SHP77 treated with DMSO at 0.1 percent for 48 hours (cell line): ENCODE measurements around the gene NPIPA5.
"Not testable (repeated sequence)": the region's sequence is repeated elsewhere in the genome, so short reads cannot be mapped to it uniquely, and the experiment has no call there.

Source experiments
- DNase-seq: peaks from one replicate; lab custom pipeline; 2025; lab: John Stamatoyannopoulos, UW

The NPIPA5 gene

GRCh38 chr16:15389916-15390315, 11.8 kb upstream of the NPIPA5 start:
- DNase-seq, result not testable (repeated sequence)

DNA sequence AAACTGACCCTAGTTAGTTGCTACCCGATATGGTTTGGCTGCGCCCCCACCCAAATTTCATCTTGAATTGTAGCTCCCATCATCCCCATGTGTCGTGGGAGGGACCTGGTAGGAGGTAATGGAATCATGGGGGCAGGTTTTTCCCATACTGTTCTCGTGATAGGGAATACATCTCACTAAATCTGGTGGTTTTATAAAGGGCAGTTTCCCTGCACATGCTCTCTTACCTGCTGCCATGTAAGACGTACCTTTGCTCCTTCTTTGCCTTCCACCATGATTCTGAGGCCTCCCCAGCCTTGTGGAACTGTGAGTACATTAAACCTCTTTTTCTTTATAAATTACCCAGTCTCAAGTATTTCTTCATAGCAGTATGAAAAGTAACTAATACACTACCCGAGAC, 10.0 kb upstream of the NPIPA5 start:
- not testable (repeated sequence) for DNase-seq

GRCh38 chr16:15382810-15383209, 4.7 kb upstream of the NPIPA5 start:
- not testable (repeated sequence) for DNase-seq

DNA sequence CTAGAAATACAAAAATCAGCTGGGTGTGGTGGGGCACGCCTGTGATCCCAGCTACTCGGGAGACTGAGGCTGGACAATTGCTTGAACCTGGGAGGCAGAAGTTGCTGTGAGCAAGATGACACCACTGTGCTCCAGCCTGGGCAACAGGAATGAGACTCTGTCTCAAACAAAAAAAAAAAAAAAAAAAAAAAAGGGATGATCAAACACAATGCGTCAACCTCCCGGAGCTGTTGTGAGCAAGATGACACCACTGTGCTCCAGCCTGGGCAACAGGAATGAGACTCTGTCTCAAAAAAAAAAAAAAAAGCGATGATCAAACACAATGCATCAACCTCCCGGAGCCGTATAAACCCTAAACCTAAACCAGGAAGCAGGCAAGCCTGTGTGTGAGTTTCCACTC, 20.6 kb downstream of the NPIPA5 start:
- DNase-seq, result not testable (repeated sequence)

GRCh38 chr16:15354846-15355245, 23.2 kb downstream of the NPIPA5 start:
- not testable (repeated sequence) for DNase-seq

GRCh38 chr16:15352852-15353251, 25.2 kb downstream of the NPIPA5 start:
- DNase-seq, result not testable (repeated sequence)

GRCh38 chr16:15351745-15352144, 26.3 kb downstream of the NPIPA5 start:
- DNase-seq, result not testable (repeated sequence)

DNA sequence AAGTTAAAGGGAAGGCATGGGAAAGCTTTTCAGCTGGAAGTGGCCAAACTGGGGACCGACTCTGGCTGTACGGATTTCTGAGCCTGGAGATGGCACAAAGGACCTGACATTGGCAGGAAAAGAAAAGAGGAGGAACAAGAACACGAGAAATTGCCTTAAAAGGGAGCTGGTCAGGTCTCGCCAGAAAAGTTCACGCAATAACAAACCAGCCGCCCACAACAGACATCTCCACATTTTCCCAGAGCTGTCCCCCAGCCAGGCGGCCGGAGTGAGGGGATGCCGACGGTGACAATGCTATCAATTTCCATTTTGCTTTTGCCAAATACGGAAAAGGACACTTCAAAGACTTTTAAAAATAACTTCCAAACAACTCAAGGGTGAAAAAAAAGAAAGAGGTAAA, 26.8 kb downstream of the NPIPA5 start:
- not testable (repeated sequence) for DNase-seq

DNA sequence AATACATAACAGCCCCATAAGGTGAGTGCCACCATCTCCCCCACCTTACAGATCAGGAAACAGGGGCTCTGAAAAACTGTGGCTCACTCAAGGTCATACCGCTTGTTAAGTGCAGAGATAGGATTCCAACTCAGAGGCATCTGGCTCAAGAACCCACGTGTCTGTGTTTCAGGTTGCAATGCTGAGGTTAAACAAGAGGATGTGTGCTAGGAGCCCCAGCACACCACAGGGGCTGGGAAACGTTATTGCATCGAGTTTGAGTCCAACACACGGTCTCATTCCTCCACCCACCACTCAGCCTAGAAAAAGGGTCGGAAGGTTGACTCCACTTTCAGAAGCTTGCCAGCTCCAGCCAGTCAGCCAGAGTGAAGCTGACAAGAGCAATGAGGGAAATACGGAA, 29.4 kb downstream of the NPIPA5 start:
- DNase-seq, result not testable (repeated sequence)

GRCh38 chr16:15342337-15342736, 35.8 kb downstream of the NPIPA5 start:
- DNase-seq, result not testable (repeated sequence)

- not testable (repeated sequence) for DNase-seq
Measured at GRCh38 chr16:15338986-15339385, 39.1 kb downstream of the NPIPA5 start.

- DNase-seq, result not testable (repeated sequence)
Measured at GRCh38 chr16:15337974-15338605, 40.0 kb downstream of the NPIPA5 start.

DNA sequence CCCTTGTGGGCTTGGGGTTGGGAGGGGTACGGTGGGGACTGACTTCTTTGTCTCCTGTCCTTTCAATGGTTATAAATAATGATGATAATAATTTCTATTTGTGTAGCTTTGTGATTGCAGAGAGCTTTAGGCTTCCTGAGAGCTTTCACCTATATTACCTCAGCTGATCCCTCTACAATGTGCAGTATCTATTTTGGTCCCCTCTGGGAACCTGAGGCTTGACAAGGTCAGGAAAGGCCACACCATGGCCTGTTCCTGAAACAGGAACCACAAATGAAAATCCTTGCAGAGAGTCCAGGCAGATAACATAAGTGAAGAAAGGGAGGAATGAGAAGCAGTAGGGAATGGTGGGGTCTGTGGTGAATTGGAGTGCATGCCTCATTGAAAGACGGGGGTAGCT, 42.5 kb downstream of the NPIPA5 start:
- not testable (repeated sequence) for DNase-seq

DNA sequence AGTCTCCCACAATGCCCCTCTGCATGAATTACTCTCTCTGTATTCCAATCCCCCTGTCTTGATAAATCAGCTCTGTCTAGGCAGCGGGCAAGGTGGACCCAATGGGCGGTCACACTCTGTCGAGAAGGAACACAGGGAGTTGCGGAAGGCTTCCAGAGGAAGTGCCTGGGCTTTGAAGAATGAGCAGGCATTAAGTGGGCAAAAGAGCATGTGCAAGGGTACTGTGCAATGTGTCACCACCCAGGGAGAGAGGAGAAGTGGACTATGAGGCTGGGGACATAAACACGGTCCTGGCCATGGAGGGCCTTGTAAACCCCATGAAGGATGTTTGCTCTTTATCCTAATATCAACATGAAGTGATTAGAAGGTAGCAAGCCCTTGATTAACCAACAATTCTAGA, 44.1 kb downstream of the NPIPA5 start:
- not testable (repeated sequence) for DNase-seq

- DNase-seq, result not testable (repeated sequence)
Measured at GRCh38 chr16:15330978-15331377, 47.1 kb downstream of the NPIPA5 start.

- DNase-seq, result not testable (repeated sequence)
Measured at GRCh38 chr16:15324954-15325353, 53.1 kb downstream of the NPIPA5 start.

GRCh38 chr16:15323373-15323772, 54.7 kb downstream of the NPIPA5 start:
- not testable (repeated sequence) for DNase-seq

- DNase-seq, result not testable (repeated sequence)
Measured at GRCh38 chr16:15321221-15321620, 56.9 kb downstream of the NPIPA5 start.

GRCh38 chr16:15314562-15314961, 63.5 kb downstream of the NPIPA5 start:
- DNase-seq, result not testable (repeated sequence)
